K562 (cell line): ENCODE results near the gene BNIPL. TPM values are rescaled to one million over a fixed set of nuclear protein-coding genes. Genes with fewer than 3 reads are reported as not detected.

Source experiments
- ARID4B ChIP-seq: sonication (generic); formaldehyde crosslinking; IDR thresholded peaks from 2 replicates; pipeline ENCODE4 v1.8.0; 2022; ENCODE audit warnings: mild to moderate bottlenecking, missing genetic modification reagents
- ARNT ChIP-seq, 2 experiments: fragments of 450-650 bp; IDR thresholded peaks; 2 replicates each; pipeline ENCODE4 v1.6.1; 2016; ENCODE audit warnings: mild to moderate bottlenecking in 1 of 2
- CBX3 ChIP-seq, 2 experiments: IDR thresholded peaks; 1 replicate in 1 of 2; 2 replicates in 1 of 2; pipeline ENCODE4 v1.6.1; 2012; ENCODE audit warnings: inconsistent platforms in 2 of 2, low read length in 2 of 2, borderline replicate concordance in 1 of 2, control low read depth in 1 of 2
- CC2D1A ChIP-seq: fragments of 450-650 bp; IDR thresholded peaks from 2 replicates; pipeline ENCODE4 v1.6.1; 2017; ENCODE audit warnings: mild to moderate bottlenecking
- CHCHD3 ChIP-seq: fragments of 250-450 bp; sonication (Bioruptor Pico); IDR thresholded peaks from 2 replicates; pipeline ENCODE4 v2.1.2; 2022; ENCODE audit warnings: mild to moderate bottlenecking
- CREB5 ChIP-seq: fragments of 250-450 bp; sonication (Bioruptor Pico); IDR thresholded peaks from 2 replicates; pipeline ENCODE4 v1.5.0; 2020; ENCODE audit warnings: mild to moderate bottlenecking
- ETV5 ChIP-seq: sonication (generic); formaldehyde crosslinking; IDR thresholded peaks from 2 replicates; pipeline ENCODE4 v1.4.0; 2020; ENCODE audit warnings: low read depth, mild to moderate bottlenecking, missing genetic modification reagents
- HDAC3 ChIP-seq: fragments of 450-650 bp; IDR thresholded peaks from 2 replicates; pipeline ENCODE4 v1.6.1; 2018; ENCODE audit warnings: borderline replicate concordance, mild to moderate bottlenecking, moderate library complexity; ENCODE audit not compliant: partially characterized antibody
- LCOR ChIP-seq: sonication (generic); formaldehyde crosslinking; IDR thresholded peaks from 2 replicates; pipeline ENCODE4 v1.8.0; 2022; ENCODE audit warnings: mild to moderate bottlenecking, missing genetic modification reagents
- NELFE ChIP-seq: IDR thresholded peaks from 2 replicates; pipeline ENCODE4 v1.6.1; 2011; ENCODE audit warnings: mild to moderate bottlenecking; ENCODE audit not compliant: insufficient read depth, insufficient read length
- RBM22 ChIP-seq: fragments of 200-400 bp; formaldehyde crosslinking; IDR thresholded peaks from 2 replicates; pipeline ENCODE4 v1.6.1; 2018; ENCODE audit warnings: low read length, low read depth; ENCODE audit not compliant: poor library complexity, severe bottlenecking
- RBM39 ChIP-seq: fragments of 200-400 bp; formaldehyde crosslinking; optimal IDR thresholded peaks from 2 replicates; pipeline ENCODE3; 2018; ENCODE audit warnings: low read depth, low read length
- RCOR1 ChIP-seq, 2 experiments: IDR thresholded peaks; 2 replicates each; pipeline ENCODE4 v1.6.1; 2012; ENCODE audit warnings: low read depth in 2 of 2, low read length in 2 of 2, borderline replicate concordance in 1 of 2, improper control_type of control experiment in 1 of 2
- SOX6 ChIP-seq: fragments of 450-650 bp; IDR thresholded peaks from 2 replicates; pipeline ENCODE4 v1.6.1; 2014; ENCODE audit warnings: mild to moderate bottlenecking
- TFAM ChIP-seq: fragments of 250-450 bp; sonication (Bioruptor Pico); conservative IDR thresholded peaks from 2 replicates; pipeline ENCODE4 v1.5.0; 2021; ENCODE audit warnings: mild to moderate bottlenecking, moderate library complexity
- YBX1 ChIP-seq: fragments of 450-650 bp; IDR thresholded peaks from 2 replicates; pipeline ENCODE4 v1.7.1; 2016; ENCODE audit warnings: mild to moderate bottlenecking
- ZHX1 ChIP-seq: fragments of 150-350 bp; conservative IDR thresholded peaks from 2 replicates; pipeline ENCODE4 v1.6.1; 2014; ENCODE audit warnings: low read length
- ZNF24 ChIP-seq: fragments of 450-650 bp; IDR thresholded peaks from 2 replicates; pipeline ENCODE4 v1.6.1; 2016
- ZNF277 ChIP-seq: fragments of 250-450 bp; sonication (Bioruptor Pico); IDR thresholded peaks from 2 replicates; pipeline ENCODE4 v1.8.0; 2022; ENCODE audit warnings: inconsistent platforms, mild to moderate bottlenecking, moderate library complexity, borderline replicate concordance
- polyA plus RNA-seq, 8 experiments: library from polyadenylated mRNA; depleted of rRNA in 4 of 8; stranded (reverse) in 5 of 8; unstranded in 3 of 8; fragments of >200 nt; fragmentation: Nextera tagmentation in 2 of 8; fragmentation: Illumina TruSeq in 1 of 8; extraction: Ambion mirVana in 2 of 8; extraction: Trizol in 1 of 8; gene quantifications; 2 replicates each; pipeline versions ENCODE4 v1.2.1 to v1.2.3, GENCODE V29; 2011 to 2014; ENCODE audit warnings: inconsistent platforms in 1 of 8, missing spikeins in 1 of 8
- total RNA-seq, 7 experiments: library from RNA; depleted of rRNA in 6 of 7; stranded (reverse); fragments of >200 nt in 6 of 7; fragmentation: Illumina TruSeq in 2 of 7; extraction: Trizol in 2 of 7; gene quantifications; 2 replicates each; pipeline versions ENCODE4 v1.2.1 to v1.2.3, GENCODE V29; 2011 to 2021; ENCODE audit warnings: low replicate concordance in 1 of 7

BNIPL gene
- total and polyA plus RNA-seq, 9 of the 15 experiments (the other 6 are each of a cell fraction or from before 2014, with no cell fraction given): 0.08 to 1.4 (median 0.68) TPM

GRCh38 chr1:151024540-151025146 is 11.7 kb upstream of the BNIPL start (continued):
- TF ChIP-seq ZHX1 (no peak), CREB5 (CRISPR knock-in tag) (no peak), LCOR (no peak), ZNF277 (CRISPR knock-in tag) (no peak), RCOR1 (IDR thresholded peaks at IDR 0.05; ENCODE audit: borderline replicate concordance in 1 of 2, low read depth in 2 of 2, low read length in 2 of 2) (peak in 1 of 2 experiments; percentile 29; a peak in 1 of 4 replicates), RBM39 (no peak), ETV5 (no peak), ARNT (IDR thresholded peaks at IDR 0.05) (no peak), CHCHD3 (CRISPR knock-in tag) (no peak), CBX3 (IDR thresholded peaks at IDR 0.05; ENCODE audit: borderline replicate concordance in 1 of 2, low read length in 2 of 2) (no peak), ARID4B (CRISPR knock-in tag) (no peak), HDAC3 (no peak), TFAM (CRISPR knock-in tag) (no peak), SOX6 (no peak), CC2D1A (0 out of 2 replicates have a peak, but pooled peaks have one; percentile 57), ZNF24 (peak; percentile 36; the same call in 1 of the 2 replicates), RBM22 (no peak), NELFE (no peak), YBX1 (no peak)
